ENCODE data around the gene LRRC41.
"Not testable (repeated sequence)": the region's sequence is repeated elsewhere in the genome, so short reads cannot be mapped to it uniquely, and the experiment has no call there.

The LRRC41 gene

DNA sequence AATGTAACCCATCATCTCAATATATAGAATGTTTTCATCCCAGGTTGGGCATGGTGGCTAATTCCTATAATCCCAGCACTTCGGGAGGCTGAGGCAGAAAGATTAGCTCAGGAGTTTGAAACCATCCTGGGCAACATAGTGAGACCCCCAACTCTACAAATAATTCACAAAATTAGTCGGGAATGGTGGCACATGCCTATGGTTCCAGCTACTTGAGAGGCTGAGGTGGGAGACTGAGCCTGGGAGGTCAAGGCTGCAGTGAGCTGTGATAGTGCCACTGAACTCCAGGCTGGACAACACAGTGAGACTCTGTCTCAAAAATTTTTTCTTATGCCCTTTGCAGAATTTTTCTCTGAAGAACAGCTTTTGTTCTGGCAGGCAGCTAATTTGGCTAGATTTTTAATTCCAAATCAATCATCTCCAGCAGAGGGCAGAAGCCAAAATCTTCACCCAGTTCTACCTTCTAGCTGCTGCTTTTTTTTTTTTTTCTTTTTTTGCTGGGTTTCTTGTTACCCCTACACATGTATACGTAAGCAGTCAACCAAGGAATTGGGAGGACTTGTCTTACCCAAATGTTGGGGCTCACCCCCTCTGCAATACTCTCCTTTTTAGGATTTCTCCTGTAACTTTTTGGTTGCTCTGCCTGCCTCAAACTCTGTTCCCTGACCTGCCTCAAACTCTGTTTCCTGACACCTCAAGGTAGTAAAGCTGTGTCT lies 58.6 kb downstream of the LRRC41 start:
- DNase-seq (ENCODE audit: low read depth in 1 of 2, low spot score in 1 of 2): no peak

DNA sequence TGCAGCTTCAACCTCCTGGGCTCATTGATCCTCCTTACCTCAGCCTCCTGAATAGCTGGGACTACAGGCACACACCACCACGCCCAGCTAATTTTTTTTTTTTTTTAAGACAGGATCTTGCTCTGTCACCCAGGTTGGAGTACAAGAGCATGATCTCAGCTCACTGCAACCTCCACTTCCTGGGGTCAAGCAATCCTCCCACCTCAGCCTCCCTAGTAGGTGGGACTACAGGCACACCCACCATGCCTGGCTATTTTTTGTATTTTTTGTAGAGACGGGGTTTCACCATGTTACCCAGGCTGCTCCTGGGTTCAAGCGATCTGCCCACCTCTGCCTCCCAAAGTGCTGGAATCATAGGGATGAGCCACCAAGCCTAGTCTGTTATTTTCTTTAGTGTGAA lies 59.6 kb downstream of the LRRC41 start:
- not testable (repeated sequence) for DNase-seq (ENCODE audit: low read depth in 1 of 2, low spot score in 1 of 2)

DNA sequence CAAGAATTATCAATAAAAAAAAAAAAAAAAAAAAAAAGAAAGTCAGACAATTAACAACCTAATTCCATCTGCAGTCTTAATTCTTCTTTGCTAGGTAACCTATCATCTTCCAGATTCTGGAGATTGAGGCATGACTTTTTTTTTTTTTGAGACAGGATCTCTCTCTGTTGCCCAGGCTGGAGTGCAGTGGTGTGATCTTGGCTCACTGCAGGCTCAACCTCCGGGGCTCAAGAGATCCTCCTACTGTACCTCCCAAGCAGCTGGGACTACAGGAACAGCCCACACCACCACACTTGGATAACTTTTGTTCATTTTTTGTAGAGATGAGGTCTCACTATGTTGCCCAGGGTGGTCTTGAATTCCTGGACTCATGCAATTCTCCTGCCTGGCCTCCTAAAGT lies 60.5 kb downstream of the LRRC41 start:
- no peak for DNase-seq (ENCODE audit: low read depth in 1 of 2, low spot score in 1 of 2)

DNA sequence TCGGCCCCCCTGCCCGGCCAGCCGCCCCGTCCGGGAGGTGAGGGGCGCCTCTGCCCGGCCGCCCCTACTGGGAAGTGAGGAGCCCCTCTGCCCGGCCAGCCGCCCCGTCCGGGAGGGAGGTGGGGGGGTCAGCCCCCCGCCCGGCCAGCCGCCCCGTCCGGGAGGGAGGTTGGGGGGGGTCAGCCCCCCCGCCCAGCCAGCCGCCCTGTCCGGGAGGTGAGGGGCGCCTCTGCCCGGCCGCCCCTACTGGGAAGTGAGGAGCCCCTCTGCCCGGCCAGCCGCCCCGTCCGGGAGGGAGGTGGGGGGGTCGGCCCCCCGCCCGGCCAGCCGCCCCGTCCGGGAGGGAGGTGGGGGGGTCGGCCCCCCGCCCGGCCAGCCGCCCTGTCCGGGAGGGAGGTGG lies 61.7 kb downstream of the LRRC41 start:
- DNase-seq (ENCODE audit: low read depth in 1 of 2, low spot score in 1 of 2): not testable (repeated sequence)

DNA sequence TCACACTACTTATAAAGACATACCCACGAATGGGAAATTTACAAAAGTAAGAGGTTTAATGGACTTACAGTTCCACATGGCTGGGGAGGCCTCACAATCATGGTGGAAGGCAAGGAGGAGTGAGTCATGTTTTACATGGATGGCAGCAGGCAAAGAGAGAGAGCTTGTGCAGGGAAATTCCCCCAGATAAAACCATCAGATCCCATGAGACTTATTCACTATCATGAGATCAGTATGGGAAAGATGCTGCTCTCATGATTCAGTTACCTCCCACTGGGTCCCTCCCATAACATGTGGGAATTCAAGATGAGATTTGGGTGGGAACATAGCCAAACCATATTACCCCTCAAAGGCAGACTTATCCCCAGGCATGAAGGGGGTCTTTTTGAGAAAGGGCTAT lies 64.6 kb downstream of the LRRC41 start:
- DNase-seq (ENCODE audit: low read depth in 1 of 2, low spot score in 1 of 2): not testable (repeated sequence)

DNA sequence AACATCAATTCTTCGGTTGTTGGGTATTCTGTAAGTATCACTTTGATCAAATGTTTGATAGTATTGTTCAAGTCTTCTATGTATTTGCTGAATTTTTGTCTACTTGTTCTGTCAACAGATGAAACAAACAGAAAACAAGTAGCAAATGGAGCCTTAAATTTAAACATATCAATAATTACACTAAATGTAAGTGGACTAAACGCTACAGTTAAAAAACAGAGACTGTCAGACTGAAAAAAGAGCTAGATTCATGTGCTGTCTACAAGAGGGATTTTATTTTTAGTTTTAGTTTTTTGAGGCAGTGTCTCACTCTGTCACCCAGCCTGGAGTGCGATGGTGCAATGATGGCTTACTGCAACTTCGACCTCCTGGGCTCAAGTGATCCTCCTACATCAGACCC lies 66.5 kb downstream of the LRRC41 start:
- DNase-seq (ENCODE audit: low read depth in 1 of 2, low spot score in 1 of 2): no peak

DNA sequence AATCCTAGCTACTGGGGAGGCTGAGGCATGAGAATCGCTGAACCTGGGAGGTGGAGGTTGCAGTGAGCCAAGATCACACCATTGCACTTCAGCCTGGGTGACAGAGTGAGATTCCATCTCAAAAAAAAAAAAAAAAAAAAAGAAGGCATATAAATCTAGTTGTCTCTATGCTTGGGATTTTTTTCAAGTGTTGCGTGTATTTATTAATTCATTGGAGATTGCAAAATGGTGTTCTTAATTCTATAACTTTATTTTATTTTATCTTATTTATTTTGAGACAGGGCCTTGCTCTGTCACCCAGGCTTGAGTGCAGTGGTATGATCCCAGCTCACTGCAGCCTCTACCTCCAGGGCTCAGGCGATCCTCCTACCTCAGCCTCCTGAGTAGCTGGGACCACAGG lies 72.2 kb downstream of the LRRC41 start:
- DNase-seq (ENCODE audit: low read depth in 1 of 2, low spot score in 1 of 2): not testable (repeated sequence)

All from activated T-helper 1 cell treated with anti-CD3 and anti-CD28 coated beads, Interleukin-2, amount 50 U/mL, for 16 hours (primary cell).